Stimulated activated CD4-positive, alpha-beta T cell treated with anti-CD3 and anti-CD28 coated beads, Interleukin-4, amount 100 ng/mL, for 1 hour (primary cell): Measurements from ENCODE around the gene ZBTB8B.
A peak's percentile ranks its signal among the peaks of the same experiment; 100 is the strongest.
"Not testable (repeated sequence)": the region's sequence is repeated elsewhere in the genome, so short reads cannot be mapped to it uniquely, and the experiment has no call there.

Source experiments
- DNase-seq: peaks from one replicate; pipeline ENCODE4 v3.0.0-alpha.2; 2020

Gene ZBTB8B

DNA sequence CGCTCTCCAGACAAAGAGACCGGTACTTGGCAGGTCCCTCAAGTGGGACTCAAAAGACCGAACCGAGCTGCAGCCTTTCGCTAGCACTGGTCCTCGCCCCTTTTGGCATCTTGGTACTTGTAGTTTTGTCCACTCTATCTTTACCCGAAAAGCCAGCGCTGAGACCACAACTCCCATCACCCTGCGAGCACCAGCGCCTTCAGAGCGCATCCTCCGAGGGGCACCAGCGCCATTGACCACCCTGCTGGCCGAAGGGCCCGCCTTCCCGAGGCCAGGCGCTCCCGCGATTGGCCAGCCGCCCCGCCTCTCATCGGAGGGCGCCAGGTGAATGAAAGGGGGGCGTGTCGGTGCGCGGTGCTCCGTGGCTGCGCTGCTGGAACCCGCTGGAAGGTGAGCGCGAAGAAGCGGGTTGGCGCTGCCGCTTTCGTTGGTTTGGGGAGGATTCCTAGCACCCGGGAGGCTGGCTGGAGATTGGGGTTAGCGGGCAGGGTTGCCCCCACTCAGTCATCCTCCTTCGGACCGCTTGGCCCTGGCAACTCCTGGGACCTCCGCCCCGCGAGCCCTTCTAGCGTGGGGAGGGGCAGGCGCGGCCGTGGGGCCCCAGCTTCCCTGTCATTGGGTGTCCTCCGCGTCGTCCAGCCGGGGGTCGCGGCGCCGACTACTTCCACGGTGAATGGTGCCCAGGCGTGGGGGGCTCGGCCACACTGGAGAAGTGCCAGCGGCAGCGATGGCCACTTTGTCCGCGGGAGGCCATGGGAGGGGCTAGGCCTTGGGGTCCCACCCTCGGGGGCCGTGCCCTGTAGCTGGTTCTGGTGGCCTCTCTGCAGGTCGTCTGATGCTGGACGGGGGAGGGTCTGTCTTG, at the start of gene ZBTB8B:
Gene ZBTB8B (plus strand): TSS at position 357 of the 862 bp plus-strand sequence. CDS start 5,553 bp downstream, outside the sequence.
- DNase-seq = peak; percentile 46

GRCh38 chr1:32421775-32422174, 43.1 kb upstream of the ZBTB8B start:
- DNase-seq = no peak

DNA sequence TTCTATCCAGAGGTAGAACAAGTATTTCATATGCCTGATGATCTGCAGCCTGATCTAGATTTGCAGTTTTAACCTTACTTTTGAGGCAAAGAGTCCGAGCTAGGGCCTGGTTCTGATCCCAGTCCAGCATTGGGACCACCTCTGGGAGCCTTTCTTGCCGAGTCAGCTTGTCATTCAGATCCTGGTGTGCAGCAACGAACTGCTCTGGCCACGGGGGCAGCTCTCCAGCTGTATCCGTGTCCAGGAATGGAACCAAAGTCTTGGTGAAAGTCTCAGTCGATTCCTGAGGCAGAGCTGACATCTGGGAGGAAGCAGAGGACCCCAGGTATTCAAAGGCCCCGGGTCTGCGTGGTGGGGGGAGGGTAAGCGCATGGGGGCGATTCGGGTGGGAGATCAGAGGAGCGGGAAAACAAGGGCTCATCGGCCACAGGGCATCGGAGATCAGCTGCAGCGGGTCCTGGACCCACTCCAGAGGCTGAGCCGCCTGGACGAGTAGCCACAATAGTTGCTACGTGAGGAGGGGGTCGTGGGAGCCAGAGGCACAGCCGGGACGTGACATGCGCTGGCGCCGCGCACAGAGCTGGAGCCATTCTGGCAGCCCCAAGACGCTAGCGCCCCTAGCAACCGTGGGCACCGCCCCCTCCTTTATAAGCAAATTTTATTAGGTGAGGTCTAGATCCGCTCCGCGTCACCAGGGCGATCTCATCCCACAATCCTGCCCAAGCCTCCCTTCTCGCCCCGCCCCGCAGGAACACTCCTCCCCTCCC, 38.2 kb upstream of the ZBTB8B start:
- no peak for DNase-seq

DNA sequence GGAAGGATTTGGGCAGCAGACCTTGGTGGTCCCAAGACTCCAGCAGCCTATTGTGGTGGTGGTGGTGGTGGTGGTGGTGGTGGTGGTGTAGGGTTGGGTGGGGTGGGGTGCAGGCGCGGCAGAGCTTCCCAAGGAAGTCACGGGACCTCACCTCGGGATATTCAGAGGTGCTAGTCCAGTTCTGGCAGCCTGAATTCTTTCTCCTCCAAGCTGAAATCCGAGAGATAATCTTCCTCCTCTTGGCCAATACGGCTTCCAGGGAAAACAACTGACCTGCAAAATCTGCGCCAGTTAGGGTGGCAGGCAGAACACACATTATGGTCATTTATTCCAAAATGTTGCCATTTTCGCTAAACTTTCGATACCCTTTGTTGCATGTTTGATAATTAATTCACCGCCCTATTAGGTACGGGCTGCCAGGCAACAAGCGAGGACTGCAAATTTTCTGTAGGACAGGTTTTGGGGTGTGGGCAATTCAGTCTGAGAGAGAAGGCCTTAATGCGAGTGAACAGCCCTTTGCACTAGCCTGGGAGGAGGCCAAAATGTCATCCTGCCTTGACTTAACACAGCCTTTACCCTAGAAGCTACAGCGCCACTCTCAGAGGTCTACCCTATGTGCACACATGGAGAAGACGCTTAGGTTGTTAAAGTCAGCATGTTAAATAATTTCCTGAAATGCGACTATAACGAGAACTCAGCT, 37.5 kb upstream of the ZBTB8B start:
- no peak for DNase-seq

DNA sequence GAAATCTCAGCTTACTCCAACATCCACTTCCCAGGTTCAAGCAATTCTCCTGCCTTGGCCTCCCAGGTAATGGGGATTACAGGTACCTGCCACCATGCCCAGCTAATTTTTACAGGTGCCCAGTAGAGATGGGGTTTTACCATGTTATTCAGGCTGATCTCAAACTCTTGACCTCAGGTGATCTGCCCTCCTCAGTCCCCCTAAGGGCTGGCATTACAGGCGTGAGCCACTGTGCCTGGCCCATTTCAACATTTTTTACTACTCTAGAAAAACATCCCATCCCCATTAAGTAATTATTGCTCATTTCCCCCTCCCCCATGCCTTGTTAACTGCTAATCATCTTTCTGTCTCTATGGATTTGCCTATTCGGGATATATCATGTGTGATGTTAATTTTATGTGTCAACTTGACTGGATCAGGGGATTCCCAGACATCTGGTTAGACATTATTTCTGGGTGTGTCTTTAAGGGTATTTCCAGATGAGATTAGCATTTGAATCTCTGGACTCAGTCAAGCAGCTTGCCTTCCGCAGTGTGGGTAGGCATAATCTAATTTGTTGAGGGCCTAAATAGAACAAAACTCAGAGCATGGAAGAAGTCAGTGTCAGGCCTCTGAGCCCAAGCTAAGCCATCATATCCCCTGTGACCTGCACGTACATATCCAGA, 33.0 kb upstream of the ZBTB8B start:
- DNase-seq = no peak

DNA sequence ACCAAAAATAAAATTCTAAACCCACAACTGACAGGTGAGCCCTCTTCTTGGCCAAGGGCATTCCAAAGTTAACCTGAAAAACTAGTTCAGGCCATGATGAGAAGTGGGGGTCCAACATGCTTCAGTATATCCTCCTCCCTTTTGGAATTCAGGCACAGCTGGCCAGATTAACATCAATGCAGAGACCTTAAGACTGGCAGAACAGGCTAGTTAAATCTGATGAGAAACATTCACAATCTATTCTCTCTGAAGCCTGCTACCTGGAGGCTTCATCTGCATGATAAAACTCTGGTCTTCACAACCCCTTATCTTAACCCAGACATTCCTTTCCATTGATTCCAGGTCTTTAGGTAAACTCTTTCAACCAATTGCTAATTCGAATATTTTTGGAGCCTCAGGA, 26.7 kb upstream of the ZBTB8B start:
- no peak for DNase-seq

GRCh38 chr1:32438777-32439176, 26.1 kb upstream of the ZBTB8B start:
- DNase-seq = not testable (repeated sequence)

- not testable (repeated sequence) for DNase-seq
Observed at GRCh38 chr1:32441467-32441866, 23.4 kb upstream of the ZBTB8B start.

- no peak for DNase-seq
Observed at GRCh38 chr1:32447469-32448185, 17.2 kb upstream of the ZBTB8B start.

DNA sequence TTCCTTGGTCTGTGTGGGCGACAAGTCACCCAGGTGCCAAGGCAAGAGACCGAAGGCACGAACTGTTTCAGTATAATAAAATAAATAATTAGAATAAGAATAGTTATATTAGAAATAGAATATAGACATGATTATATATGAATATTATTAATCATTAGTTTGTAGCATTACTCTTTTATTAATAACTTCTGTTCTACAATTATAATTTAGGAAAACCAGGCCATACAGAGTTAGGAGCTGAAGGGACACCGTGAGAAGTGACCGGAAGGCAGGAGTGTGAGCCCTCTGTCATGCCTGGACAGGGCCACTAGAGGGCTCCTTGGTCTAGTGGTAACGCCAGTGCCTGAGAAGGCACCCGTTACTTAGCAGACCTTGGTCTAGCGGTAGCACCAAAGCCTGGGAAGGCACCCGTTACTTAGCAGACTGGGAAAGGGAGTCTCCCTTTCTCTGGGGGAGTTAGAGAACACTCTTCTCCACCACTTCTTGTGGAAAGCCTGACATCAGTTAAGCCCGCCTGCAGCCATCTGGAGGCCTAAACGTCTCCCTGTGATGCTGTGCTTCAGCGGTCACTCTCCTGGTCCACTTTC, 16.6 kb upstream of the ZBTB8B start:
- DNase-seq = peak; percentile 32

- DNase-seq = no peak
Observed at GRCh38 chr1:32448773-32449456, 16.0 kb upstream of the ZBTB8B start.

- not testable (repeated sequence) for DNase-seq
Observed at GRCh38 chr1:32449457-32449831, 15.4 kb upstream of the ZBTB8B start.

DNA sequence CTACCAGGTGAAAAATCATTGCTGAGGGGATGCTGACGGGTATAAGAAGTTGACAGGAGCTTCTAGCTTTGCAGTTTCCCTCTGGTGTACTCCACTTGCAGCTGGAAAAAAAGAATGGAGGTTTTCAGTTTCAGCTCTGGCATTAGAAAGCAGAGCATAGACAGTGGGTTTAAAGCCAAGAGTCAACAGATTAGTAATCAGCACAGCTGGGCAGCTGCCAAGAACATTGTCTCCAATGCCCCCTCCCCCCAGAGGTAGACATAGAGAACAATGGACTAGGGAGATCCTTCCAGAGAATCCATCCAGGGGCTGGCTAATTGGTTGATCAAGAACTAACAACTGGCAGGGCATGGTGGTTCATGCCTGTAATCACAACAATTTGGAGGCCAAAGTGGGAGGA, 10.1 kb upstream of the ZBTB8B start:
- no peak for DNase-seq

GRCh38 chr1:32455958-32456357, 8.9 kb upstream of the ZBTB8B start:
- DNase-seq = no peak

DNA sequence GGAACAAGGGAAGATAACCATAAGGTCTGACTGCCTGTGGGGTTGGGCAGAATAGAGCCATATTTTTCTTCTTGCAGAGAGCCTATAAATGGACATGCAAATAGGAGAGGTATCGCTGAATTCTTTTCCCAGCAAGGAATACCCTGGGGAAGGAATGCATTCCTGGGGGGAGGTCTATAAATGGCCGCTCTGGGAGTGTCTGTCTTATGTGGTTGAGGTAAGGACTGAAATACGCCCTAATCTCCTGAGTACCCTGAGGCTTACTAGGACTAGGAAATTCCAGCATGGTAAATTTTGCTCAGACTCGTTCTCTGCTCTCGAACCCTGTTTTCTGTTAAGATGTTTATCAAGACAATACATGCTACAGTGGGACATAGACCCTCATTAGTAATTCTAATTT, 6.1 kb upstream of the ZBTB8B start:
- not testable (repeated sequence) for DNase-seq

DNA sequence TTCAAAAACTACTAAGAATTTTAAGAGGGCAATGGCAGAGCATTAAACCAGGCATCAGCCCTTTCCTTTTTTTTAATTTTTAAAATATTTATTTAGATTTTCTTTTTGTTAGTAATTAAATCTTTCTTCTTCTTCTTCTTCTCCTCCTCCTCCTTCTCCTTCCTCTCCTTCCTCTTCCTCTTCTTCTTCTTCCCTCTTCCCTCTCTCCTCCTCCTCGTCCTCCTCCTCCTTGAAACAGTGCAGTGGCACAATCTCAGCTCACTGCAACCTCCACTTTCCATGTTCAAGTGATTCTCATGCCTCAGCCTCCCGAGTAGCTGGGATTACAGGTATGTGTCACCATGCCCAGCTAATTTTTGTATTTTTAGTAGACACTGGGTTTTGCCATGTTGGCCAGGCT, 1.9 kb upstream of the ZBTB8B start:
- DNase-seq = not testable (repeated sequence)

DNA sequence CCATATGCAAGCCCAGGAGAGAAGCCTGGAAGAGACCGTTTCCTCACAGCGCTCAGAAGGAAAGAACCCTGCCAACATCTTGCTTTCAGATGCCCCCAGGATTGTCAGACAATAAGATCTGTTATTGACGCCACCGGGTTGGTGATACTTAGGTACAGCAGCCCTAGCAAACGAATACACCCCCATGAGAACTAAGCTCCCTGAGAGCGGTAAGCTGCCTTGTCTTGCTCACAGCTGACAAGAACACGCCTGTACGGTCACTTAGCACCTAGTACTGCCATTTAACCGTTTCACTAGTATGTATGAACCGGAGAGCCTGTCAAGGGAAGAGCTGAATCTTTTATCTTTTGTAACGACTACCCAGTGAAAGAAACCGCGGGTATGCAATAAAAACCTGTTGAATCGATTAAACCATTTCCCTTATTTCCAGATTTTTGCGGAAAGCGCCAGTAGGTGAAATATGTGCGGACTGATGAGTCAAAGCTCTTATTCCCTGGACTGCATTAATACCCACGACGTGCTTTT, 619 bp upstream of the ZBTB8B start:
- DNase-seq = no peak

DNA sequence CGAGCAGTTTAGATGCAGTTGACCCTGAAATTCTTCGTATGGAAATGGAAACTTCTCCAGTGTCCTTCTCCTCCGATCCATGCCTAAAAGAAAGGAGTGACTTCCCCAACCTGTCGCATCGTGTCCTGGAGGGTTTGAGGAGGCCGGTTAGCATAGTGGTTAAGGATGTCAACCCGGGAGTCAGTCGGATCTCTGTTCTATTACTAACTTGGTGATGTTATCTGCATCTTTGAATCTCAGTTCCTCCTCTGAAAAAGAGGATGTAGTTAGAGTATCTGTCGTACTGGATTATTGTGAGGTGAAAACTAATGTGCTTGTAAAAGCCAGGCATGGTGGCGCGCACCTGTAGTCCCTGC, 684 bp downstream of the ZBTB8B start:
- no peak for DNase-seq

DNA sequence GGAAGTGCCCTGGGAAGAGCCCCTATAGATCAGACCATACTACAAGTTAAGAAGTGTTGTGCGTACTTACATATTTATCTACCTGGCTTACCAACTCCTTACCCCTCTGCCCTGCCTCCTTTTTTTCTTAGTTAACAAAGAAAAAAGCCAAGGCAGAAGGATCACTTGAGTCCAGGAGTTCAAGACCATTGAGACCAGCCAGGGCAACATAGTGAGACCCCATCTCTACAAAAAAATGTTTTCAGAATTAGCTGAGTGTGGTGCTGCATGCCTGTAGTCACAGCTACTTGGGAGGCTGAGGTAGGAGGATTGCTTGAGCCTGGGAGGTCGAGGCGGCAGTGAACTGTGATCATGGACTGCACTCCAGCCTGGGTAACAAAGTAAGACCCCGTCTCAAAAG, 1.9 kb downstream of the ZBTB8B start:
- DNase-seq = no peak

- no peak for DNase-seq
Observed at GRCh38 chr1:32468791-32469190, 3.9 kb downstream of the ZBTB8B start.

- no peak for DNase-seq
Observed at GRCh38 chr1:32470431-32470830, 5.6 kb downstream of the ZBTB8B start.
